GM12801 (cell line): Measurements from ENCODE around the gene EML2.

Experiments used
- TF ChIP-seq, protein P1 (sequence below): IDR thresholded peaks from one replicate; pipeline ENCODE4 v1.5.1; 2011; ENCODE audit warnings: control low read depth; ENCODE audit not compliant: insufficient read length; ENCODE audit errors: extremely low read depth

EML2 gene

DNA sequence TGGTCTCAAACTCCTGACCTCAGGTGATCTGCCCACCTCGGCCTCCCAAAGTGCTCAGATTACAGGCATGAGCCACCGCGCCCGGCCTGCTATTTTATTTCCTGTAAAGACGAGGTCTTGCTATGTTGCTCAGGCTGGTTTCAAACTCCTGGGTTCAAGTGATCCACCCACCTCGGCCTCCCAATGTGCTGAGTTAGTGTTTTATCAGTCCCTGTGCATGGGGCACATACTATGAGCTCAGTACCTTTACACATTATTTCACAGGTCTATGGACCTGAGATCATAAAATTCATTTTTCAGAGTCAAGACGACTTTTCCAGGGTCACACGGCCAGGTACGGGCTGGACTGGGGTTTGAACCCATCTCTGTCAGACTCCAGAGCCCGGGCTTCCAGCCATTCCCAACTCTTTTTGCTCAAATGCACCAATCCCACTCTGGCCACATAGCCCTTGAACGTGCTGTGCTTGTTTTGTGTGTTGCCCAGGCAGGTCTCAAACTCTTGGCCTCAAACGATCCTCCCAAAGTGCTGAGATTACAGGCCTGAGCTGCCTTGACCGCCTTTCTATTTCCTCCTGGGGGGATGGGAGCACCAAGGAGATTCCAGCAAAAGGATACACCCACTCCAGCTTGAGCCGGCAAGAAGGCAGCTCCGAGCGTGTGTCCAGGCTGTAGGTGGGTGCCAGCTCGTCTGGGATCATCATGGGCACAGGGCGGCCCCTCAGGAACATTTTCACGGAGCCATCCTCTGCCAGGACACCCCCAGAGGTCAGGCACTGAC, 1.1 kb downstream of the EML2 start:
- TF ChIP-seq, protein P1, sequence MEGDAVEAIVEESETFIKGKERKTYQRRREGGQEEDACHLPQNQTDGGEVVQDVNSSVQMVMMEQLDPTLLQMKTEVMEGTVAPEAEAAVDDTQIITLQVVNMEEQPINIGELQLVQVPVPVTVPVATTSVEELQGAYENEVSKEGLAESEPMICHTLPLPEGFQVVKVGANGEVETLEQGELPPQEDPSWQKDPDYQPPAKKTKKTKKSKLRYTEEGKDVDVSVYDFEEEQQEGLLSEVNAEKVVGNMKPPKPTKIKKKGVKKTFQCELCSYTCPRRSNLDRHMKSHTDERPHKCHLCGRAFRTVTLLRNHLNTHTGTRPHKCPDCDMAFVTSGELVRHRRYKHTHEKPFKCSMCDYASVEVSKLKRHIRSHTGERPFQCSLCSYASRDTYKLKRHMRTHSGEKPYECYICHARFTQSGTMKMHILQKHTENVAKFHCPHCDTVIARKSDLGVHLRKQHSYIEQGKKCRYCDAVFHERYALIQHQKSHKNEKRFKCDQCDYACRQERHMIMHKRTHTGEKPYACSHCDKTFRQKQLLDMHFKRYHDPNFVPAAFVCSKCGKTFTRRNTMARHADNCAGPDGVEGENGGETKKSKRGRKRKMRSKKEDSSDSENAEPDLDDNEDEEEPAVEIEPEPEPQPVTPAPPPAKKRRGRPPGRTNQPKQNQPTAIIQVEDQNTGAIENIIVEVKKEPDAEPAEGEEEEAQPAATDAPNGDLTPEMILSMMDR, result no peak

DNA sequence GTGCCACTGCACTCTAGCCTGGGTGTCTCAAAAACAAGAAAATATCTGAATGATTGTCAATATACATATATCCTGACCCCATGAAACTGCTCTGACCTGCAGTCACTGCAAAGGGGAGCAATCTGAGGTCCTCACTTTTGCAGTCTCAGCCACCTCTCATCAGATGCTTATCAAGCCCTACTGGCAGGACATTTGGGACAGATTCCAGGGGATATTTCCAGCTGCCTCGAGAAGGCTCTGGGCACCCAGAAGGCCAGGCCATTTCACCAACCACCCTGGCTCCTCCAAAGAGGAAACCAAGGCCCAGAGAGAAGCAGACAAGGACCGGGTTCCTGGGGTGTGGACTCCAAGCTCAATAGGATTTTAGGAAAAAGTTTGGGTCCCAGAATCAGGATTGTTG, 2.3 kb downstream of the EML2 start:
- TF ChIP-seq, protein P1, result no peak

DNA sequence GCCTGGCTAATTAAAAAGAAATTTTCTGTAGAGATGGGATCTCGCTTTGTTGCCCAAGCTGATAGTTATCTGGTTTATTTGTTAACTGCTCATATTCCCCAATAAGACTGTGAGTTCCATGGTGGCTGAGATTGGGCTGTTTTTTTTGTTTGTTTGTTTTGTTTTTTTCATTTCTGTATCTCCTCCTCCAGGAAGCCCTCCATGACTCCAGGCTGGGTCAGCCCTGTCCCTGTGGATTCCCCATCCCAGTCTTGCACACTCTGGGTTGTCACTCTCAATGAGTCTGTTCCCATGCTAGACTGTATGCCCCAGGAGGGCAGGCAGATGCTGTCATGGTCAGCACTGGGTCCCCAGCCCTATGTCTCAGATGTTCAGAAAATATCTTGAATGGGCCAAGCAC, 2.9 kb downstream of the EML2 start:
- TF ChIP-seq, protein P1, result no peak

DNA sequence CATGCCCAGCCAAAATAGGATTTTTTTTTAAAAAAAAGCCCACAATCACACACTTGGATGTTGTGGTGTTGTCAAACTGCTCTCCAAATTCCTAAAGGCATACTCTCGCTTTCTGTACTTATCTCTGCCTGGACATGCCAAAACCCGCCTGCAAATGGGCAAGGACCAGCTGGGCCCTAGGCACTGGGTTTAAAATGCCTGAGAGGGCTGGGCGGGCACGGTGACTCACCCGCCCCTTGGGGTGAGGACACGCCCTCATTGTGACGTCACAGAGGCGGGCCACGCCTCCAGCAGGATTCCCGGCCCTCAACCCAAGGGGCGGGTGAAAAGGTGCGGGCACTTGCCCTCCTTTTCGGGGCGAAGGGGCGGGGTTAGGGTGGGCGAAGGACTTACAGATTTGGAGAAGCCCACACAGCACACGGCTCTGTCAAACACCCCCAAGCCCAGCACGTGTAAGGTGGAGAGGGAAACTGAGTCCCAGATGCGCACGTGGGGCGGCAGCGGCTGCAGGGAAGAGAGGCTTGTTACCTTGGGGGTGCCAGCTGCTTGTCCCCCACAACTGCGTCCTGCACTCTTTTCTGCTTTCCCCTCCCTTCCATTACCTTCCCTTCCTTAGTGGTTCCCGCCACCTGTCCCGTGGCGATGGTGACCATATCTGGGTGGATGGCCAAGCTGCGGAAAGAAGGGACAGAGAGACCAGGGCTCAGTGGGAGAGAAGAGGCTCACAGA, 6.6 kb downstream of the EML2 start:
- TF ChIP-seq, protein P1, result no peak

DNA sequence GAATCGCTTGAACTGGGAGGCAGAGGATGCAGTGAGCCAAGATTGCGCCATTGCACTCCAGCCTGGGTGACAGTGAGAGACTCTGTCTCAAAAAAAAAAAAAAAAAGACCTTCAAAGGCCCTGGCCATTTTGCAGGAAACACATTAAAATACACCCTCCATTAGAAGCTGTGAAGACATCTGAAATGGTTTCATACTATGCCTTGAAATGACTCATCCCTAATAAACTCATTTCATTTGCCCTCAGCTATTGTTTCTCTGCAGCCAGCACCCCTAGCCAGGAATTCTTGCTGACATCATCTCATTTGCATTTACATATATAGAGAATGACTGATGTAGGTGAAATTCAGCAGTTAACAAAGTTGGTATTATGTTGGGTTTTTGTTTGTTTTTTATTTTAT, 8.7 kb downstream of the EML2 start:
- TF ChIP-seq, protein P1, result no peak

DNA sequence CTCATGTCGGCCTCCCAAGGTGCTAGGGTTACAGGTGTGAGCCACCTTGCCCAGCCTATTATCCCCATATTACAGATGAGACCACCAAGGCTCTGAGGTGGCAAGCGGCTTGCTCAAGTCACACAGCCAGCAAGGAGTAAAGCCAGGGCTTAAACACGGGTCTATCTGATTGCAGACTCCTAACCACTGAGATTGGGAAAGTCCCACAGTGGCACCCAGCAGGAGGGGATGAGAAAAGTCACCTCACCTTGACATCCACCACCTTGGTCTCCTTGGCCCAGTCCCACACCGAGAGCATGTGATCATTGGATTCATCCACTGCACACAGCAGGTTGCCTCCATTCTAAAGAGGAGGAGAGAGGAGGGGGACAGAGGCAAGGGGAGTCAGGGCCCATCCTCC, 9.5 kb downstream of the EML2 start:
- TF ChIP-seq, protein P1, result no peak

DNA sequence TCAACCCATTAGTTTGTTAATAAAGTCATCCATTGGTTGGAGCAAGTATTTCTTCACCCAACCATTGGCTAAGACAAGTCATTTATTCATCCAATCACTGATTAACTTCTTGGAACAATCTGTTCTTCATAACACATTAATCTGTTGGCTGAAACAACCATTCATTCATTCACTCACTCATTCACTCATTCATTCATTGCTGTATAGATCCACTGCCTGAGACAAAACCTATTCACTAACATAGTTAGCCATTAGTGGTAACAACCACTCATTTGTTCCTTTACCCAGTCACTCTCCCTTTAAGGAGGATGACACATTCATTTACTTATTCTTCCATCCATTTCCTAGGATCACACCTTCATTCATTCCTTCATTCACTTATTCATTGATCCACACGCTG, 15.2 kb downstream of the EML2 start:
- TF ChIP-seq, protein P1, result no peak
